Measurements from ENCODE around the gene SFI1.
"Not testable (repeated sequence)": the region's sequence is repeated elsewhere in the genome, so short reads cannot be mapped to it uniquely, and the experiment has no call there.

Gene SFI1

GRCh38 chr22:31647523-31648320 is 151.4 kb downstream of the SFI1 start:
- H3K27ac ChIP-seq (ENCODE audit: insufficient read depth, low read length, poor library complexity, severe bottlenecking): no peak overlapping the region
- H3K9me3 ChIP-seq (ENCODE audit: control insufficient read depth, low read length): no peaks in the 10 kb centered on the region
- no peaks in the 10 kb centered on the region for H3K4me1 ChIP-seq (ENCODE audit: control insufficient read depth, insufficient read depth, low read length, poor library complexity, severe bottlenecking)
- DNase-seq: no peak
- no peak overlapping the region for H3K4me3 ChIP-seq (ENCODE audit: insufficient read depth, low read depth, low read length, poor library complexity, severe bottlenecking)
- H3K36me3 ChIP-seq (ENCODE audit: control insufficient read depth, insufficient read depth, low read length): peaks cover 40% of the 10 kb centered on the region
- no peaks in the 10 kb centered on the region for H3K27me3 ChIP-seq (replicated peaks; ENCODE audit: control insufficient read depth, insufficient read depth, low read length, poor library complexity, severe bottlenecking)

- H3K4me1 ChIP-seq (ENCODE audit: control insufficient read depth, insufficient read depth, low read length, poor library complexity, severe bottlenecking): no peaks in the 10 kb centered on the region
Observed at GRCh38 chr22:31650391-31650790, 154.1 kb downstream of the SFI1 start.

GRCh38 chr22:31651664-31652063 is 155.3 kb downstream of the SFI1 start:
- no peaks in the 10 kb centered on the region for H3K27me3 ChIP-seq (replicated peaks; ENCODE audit: control insufficient read depth, insufficient read depth, low read length, poor library complexity, severe bottlenecking)
- no peak for DNase-seq
- H3K4me1 ChIP-seq (ENCODE audit: control insufficient read depth, insufficient read depth, low read length, poor library complexity, severe bottlenecking): no peaks in the 10 kb centered on the region
- H3K36me3 ChIP-seq (ENCODE audit: control insufficient read depth, insufficient read depth, low read length): peaks cover 30% of the 10 kb centered on the region
- no peaks in the 10 kb centered on the region for H3K9me3 ChIP-seq (ENCODE audit: control insufficient read depth, low read length)
- no peak overlapping the region for H3K27ac ChIP-seq (ENCODE audit: insufficient read depth, low read length, poor library complexity, severe bottlenecking)
- no peak overlapping the region for H3K4me3 ChIP-seq (ENCODE audit: insufficient read depth, low read depth, low read length, poor library complexity, severe bottlenecking)

More at GRCh38 chr22:31650391-31650790, 154.1 kb downstream of the SFI1 start:
- Histone ChIP-seq H3K27me3 (replicated peaks; ENCODE audit: control insufficient read depth, insufficient read depth, low read length, poor library complexity, severe bottlenecking) (no peaks in the 10 kb centered on the region), H3K9me3 (ENCODE audit: control insufficient read depth, low read length) (no peaks in the 10 kb centered on the region), H3K27ac (ENCODE audit: insufficient read depth, low read length, poor library complexity, severe bottlenecking) (no peak overlapping the region), H3K4me3 (ENCODE audit: insufficient read depth, low read depth, low read length, poor library complexity, severe bottlenecking) (no peak overlapping the region), H3K36me3 (ENCODE audit: control insufficient read depth, insufficient read depth, low read length) (peaks cover 30% of the 10 kb centered on the region)
- no peak for DNase-seq

- H3K36me3 ChIP-seq (ENCODE audit: control insufficient read depth, insufficient read depth, low read length): peaks cover 26% of the 10 kb centered on the region
- H3K9me3 ChIP-seq (ENCODE audit: control insufficient read depth, low read length): no peaks in the 10 kb centered on the region
- no peaks in the 10 kb centered on the region for H3K27me3 ChIP-seq (replicated peaks; ENCODE audit: control insufficient read depth, insufficient read depth, low read length, poor library complexity, severe bottlenecking)
- H3K4me3 ChIP-seq (ENCODE audit: insufficient read depth, low read depth, low read length, poor library complexity, severe bottlenecking): no peak overlapping the region
- H3K4me1 ChIP-seq (ENCODE audit: control insufficient read depth, insufficient read depth, low read length, poor library complexity, severe bottlenecking): no peaks in the 10 kb centered on the region
- no peak overlapping the region for H3K27ac ChIP-seq (ENCODE audit: insufficient read depth, low read length, poor library complexity, severe bottlenecking)
- DNase-seq: no peak
Observed at GRCh38 chr22:31652088-31652487, 155.8 kb downstream of the SFI1 start.

- Histone ChIP-seq H3K4me1 (ENCODE audit: control insufficient read depth, insufficient read depth, low read length, poor library complexity, severe bottlenecking) (no peaks in the 10 kb centered on the region), H3K9me3 (ENCODE audit: control insufficient read depth, low read length) (no peaks in the 10 kb centered on the region), H3K27me3 (replicated peaks; ENCODE audit: control insufficient read depth, insufficient read depth, low read length, poor library complexity, severe bottlenecking) (no peaks in the 10 kb centered on the region), H3K27ac (ENCODE audit: insufficient read depth, low read length, poor library complexity, severe bottlenecking) (no peak overlapping the region), H3K4me3 (ENCODE audit: insufficient read depth, low read depth, low read length, poor library complexity, severe bottlenecking) (no peak overlapping the region), H3K36me3 (ENCODE audit: control insufficient read depth, insufficient read depth, low read length) (peaks cover 16% of the 10 kb centered on the region)
- DNase-seq: no peak
Observed at GRCh38 chr22:31652911-31653684, 156.8 kb downstream of the SFI1 start.

- Histone ChIP-seq H3K4me1 (ENCODE audit: control insufficient read depth, insufficient read depth, low read length, poor library complexity, severe bottlenecking) (no peaks in the 10 kb centered on the region), H3K36me3 (ENCODE audit: control insufficient read depth, insufficient read depth, low read length) (peaks cover 12% of the 10 kb centered on the region), H3K27me3 (replicated peaks; ENCODE audit: control insufficient read depth, insufficient read depth, low read length, poor library complexity, severe bottlenecking) (no peaks in the 10 kb centered on the region), H3K27ac (ENCODE audit: insufficient read depth, low read length, poor library complexity, severe bottlenecking) (no peak overlapping the region), H3K4me3 (ENCODE audit: insufficient read depth, low read depth, low read length, poor library complexity, severe bottlenecking) (no peak overlapping the region), H3K9me3 (ENCODE audit: control insufficient read depth, low read length) (no peaks in the 10 kb centered on the region)
- no peak for DNase-seq
Observed at GRCh38 chr22:31653944-31654343, 157.6 kb downstream of the SFI1 start.

- no peak for DNase-seq
- Histone ChIP-seq H3K27me3 (replicated peaks; ENCODE audit: control insufficient read depth, insufficient read depth, low read length, poor library complexity, severe bottlenecking) (no peaks in the 10 kb centered on the region), H3K27ac (ENCODE audit: insufficient read depth, low read length, poor library complexity, severe bottlenecking) (no peak overlapping the region), H3K4me3 (ENCODE audit: insufficient read depth, low read depth, low read length, poor library complexity, severe bottlenecking) (no peak overlapping the region), H3K4me1 (ENCODE audit: control insufficient read depth, insufficient read depth, low read length, poor library complexity, severe bottlenecking) (no peaks in the 10 kb centered on the region), H3K9me3 (ENCODE audit: control insufficient read depth, low read length) (no peaks in the 10 kb centered on the region), H3K36me3 (ENCODE audit: control insufficient read depth, insufficient read depth, low read length) (peaks cover 9% of the 10 kb centered on the region)
Observed at GRCh38 chr22:31654408-31654807, 158.1 kb downstream of the SFI1 start.

- H3K4me1 ChIP-seq (ENCODE audit: control insufficient read depth, insufficient read depth, low read length, poor library complexity, severe bottlenecking): peaks cover 9% of the 10 kb centered on the region
- H3K36me3 ChIP-seq (ENCODE audit: control insufficient read depth, insufficient read depth, low read length): no peaks in the 10 kb centered on the region
- H3K4me3 ChIP-seq (ENCODE audit: insufficient read depth, low read depth, low read length, poor library complexity, severe bottlenecking): no peak overlapping the region
- no peaks in the 10 kb centered on the region for H3K27me3 ChIP-seq (replicated peaks; ENCODE audit: control insufficient read depth, insufficient read depth, low read length, poor library complexity, severe bottlenecking)
- no peak overlapping the region for H3K27ac ChIP-seq (ENCODE audit: insufficient read depth, low read length, poor library complexity, severe bottlenecking)
- no peaks in the 10 kb centered on the region for H3K9me3 ChIP-seq (ENCODE audit: control insufficient read depth, low read length)
- DNase-seq: no peak
Observed at GRCh38 chr22:31659246-31659645, 162.9 kb downstream of the SFI1 start.

GRCh38 chr22:31660860-31661341 is 164.6 kb downstream of the SFI1 start:
- peak overlapping the region; percentile 73 for H3K27ac ChIP-seq (ENCODE audit: insufficient read depth, low read length, poor library complexity, severe bottlenecking)
- peak overlapping the region; percentile 97 for H3K4me3 ChIP-seq (ENCODE audit: insufficient read depth, low read depth, low read length, poor library complexity, severe bottlenecking)

More at GRCh38 chr22:31660860-31661341, 164.6 kb downstream of the SFI1 start:
- H3K27me3 ChIP-seq (replicated peaks; ENCODE audit: control insufficient read depth, insufficient read depth, low read length, poor library complexity, severe bottlenecking); H3K36me3 ChIP-seq (ENCODE audit: control insufficient read depth, insufficient read depth, low read length); H3K9me3 ChIP-seq (ENCODE audit: control insufficient read depth, low read length); H3K4me1 ChIP-seq (ENCODE audit: control insufficient read depth, insufficient read depth, low read length, poor library complexity, severe bottlenecking): not testable (repeated sequence)
- peak in 2 of 3 donors; percentile 11 to 18 for DNase-seq

Data from effector memory CD4-positive, alpha-beta T cell (primary cell).